GM12878 (cell line): ENCODE measurements around the gene CRTC1. TPM values are rescaled to one million over a fixed set of nuclear protein-coding genes. Genes with fewer than 3 reads are reported as not detected.

Source experiments
- ATAC-seq: fragments of 200-7000 bp; cut with Tn5 transposase; 3 replicates; pipeline ENCODE4 v1.9.1; 2020; ENCODE audit warnings: mild to moderate bottlenecking, moderate library complexity
- BruUV-seq: library from RNA; stranded (reverse); fragments of 400-500 nt; replicated peaks from 2 replicates; lab custom pipeline; 2021; lab: Mats Ljungman, UMichigan
- CTCF ChIA-PET: fragments of 300-600 bp; sonication (Branson Sonifier 250); formaldehyde crosslinking; extraction: SDS; loops from one replicate; lab custom pipeline; 2021; ENCODE audit warnings: inconsistent platforms; lab: Yijun Ruan, JAX
- POLR2A ChIA-PET: fragments of 350-600 bp; formaldehyde crosslinking; extraction: SDS; loops from one replicate; lab custom pipeline; 2021; ENCODE audit warnings: inconsistent platforms; lab: Charles Lee
- RAD21 ChIA-PET: fragments of 300-600 bp; sonication (Branson Sonifier 250); formaldehyde crosslinking; loops from one replicate; lab custom pipeline; 2023; ENCODE audit warnings: antibody characterized with exemption; ENCODE audit not compliant: unreplicated experiment; lab: Charles Lee
- SMC1A ChIA-PET: fragments of 300-600 bp; sonication (Branson Sonifier 250); formaldehyde crosslinking; loops from one replicate; lab custom pipeline; 2023; ENCODE audit not compliant: unreplicated experiment, uncharacterized antibody; lab: Charles Lee
- DNase-seq: peaks from one replicate; pipeline ENCODE4 v3.0.0-alpha.2; 2011; ENCODE audit warnings: low read depth, low spot score
- FAIRE-seq: peaks from 3 replicates; lab custom pipeline; 2011; peaks lifted over from hg19 to GRCh38; lab: Jason Lieb, UNC
- H2AFZ ChIP-seq: 2 replicates; pipeline ENCODE4 v1.6.0; 2011; ENCODE audit warnings: low read depth, low read length, control low read depth; ENCODE audit not compliant: control insufficient read depth
- H3K27ac ChIP-seq: 2 replicates; pipeline ENCODE4 v1.5.1; 2011; ENCODE audit warnings: control low read depth; ENCODE audit not compliant: control insufficient read depth, insufficient read depth
- H3K27me3 ChIP-seq, 2 experiments: replicated peaks in 1 of 2; 2 replicates each; pipeline versions ENCODE4 v1.6.0 to v1.6.1; 2011; ENCODE audit warnings: low read length in 1 of 2; ENCODE audit not compliant: control insufficient read depth in 2 of 2, insufficient read depth in 2 of 2
- H3K36me3 ChIP-seq, 2 experiments: 2 replicates each; pipeline ENCODE4 v1.5.1; 2011; ENCODE audit warnings: low read length in 1 of 2; ENCODE audit not compliant: control insufficient read depth in 2 of 2, insufficient read depth in 2 of 2
- H3K4me1 ChIP-seq: 2 replicates; pipeline ENCODE4 v1.6.1; 2011; ENCODE audit warnings: mild to moderate bottlenecking, low read length, moderate library complexity, mixed read lengths; ENCODE audit not compliant: control insufficient read depth, insufficient read depth
- H3K4me2 ChIP-seq: 2 replicates; pipeline ENCODE4 v1.6.0; 2011; ENCODE audit warnings: control low read depth; ENCODE audit not compliant: control insufficient read depth, insufficient read depth
- H3K4me3 ChIP-seq: fragments of 200-600 bp; sonication (generic); 2 replicates; pipeline ENCODE4 v1.5.1; 2016
- H3K79me2 ChIP-seq: 2 replicates; pipeline ENCODE4 v1.6.0; 2011; ENCODE audit warnings: low read length; ENCODE audit not compliant: control insufficient read depth, insufficient read depth
- H3K9ac ChIP-seq: 2 replicates; pipeline ENCODE4 v1.8.0; 2011; ENCODE audit warnings: low read length, control low read depth, mixed read lengths; ENCODE audit not compliant: control insufficient read depth, insufficient read depth
- H3K9me3 ChIP-seq: replicated peaks from 3 replicates; pipeline ENCODE4 v1.5.1; 2011; ENCODE audit warnings: mild to moderate bottlenecking, low read length; ENCODE audit not compliant: control insufficient read depth, insufficient read depth
- H4K20me1 ChIP-seq: 2 replicates; pipeline ENCODE4 v1.6.0; 2011; ENCODE audit not compliant: control insufficient read depth, insufficient read depth
- KDM1A ChIP-seq: fragments of 200-600 bp; sonication (generic); IDR thresholded peaks from 2 replicates; pipeline ENCODE4 v1.6.1; 2016; ENCODE audit warnings: borderline replicate concordance
- NFYB ChIP-seq: IDR thresholded peaks from 2 replicates; pipeline ENCODE4 v1.6.1; 2011; ENCODE audit warnings: low read depth, mild to moderate bottlenecking, low read length, improper control_type of control experiment, moderate library complexity; ENCODE audit not compliant: insufficient read depth
- RBBP5 ChIP-seq: fragments of 200-600 bp; sonication (generic); conservative IDR thresholded peaks from 2 replicates; pipeline ENCODE4 v1.6.1; 2016
- SUZ12 ChIP-seq: fragments of 200-600 bp; sonication (generic); IDR thresholded peaks from one replicate; pipeline ENCODE4 v1.6.1; 2018; ENCODE audit warnings: antibody characterized with exemption, mild to moderate bottlenecking; ENCODE audit not compliant: unreplicated experiment
- WGBS: methylation state at CpG from one replicate; pipeline ENCODE4 v1.1.6; 2016; ENCODE audit warnings: low lambda C conversion rate; ENCODE audit not compliant: insufficient replicate concordance, insufficient coverage; ENCODE audit errors: missing lambda C conversion rate; 5-methylcytosine and 5-hydroxymethylcytosine counted together
- in situ Hi-C: fragments of 300-500 bp; cut with MboI; formaldehyde crosslinking; loops from 9 replicates; pipeline ENCODE4 v1.14.3; 2018; ENCODE audit warnings: mixed read lengths
- intact Hi-C: fragments of 100-400 bp; cut with micrococcal nuclease; formaldehyde crosslinking; loops from one replicate; pipeline ENCODE4 v1.14.2; 2022; ENCODE audit not compliant: unreplicated experiment
- polyA plus RNA-seq, 11 experiments: library from polyadenylated mRNA; depleted of rRNA in 4 of 11; unstranded in 6 of 11; stranded (reverse) in 5 of 11; fragments of >200 nt; fragmentation: Nextera tagmentation in 4 of 11; fragmentation: Illumina TruSeq in 1 of 11; extraction: Ambion mirVana in 4 of 11; extraction: Trizol in 1 of 11; gene quantifications; 1 replicate in 1 of 11; 2 replicates in 10 of 11; pipeline versions ENCODE4 v1.2.1 to v1.2.3, GENCODE V29; 2011 to 2016; ENCODE audit warnings: inconsistent platforms in 2 of 11, missing spikeins in 2 of 11, low read depth in 1 of 11
- total RNA-seq, 4 experiments: library from RNA; depleted of rRNA in 3 of 4; stranded (reverse); fragments of >200 nt in 3 of 4; fragmentation: Illumina TruSeq in 1 of 4; extraction: Trizol in 1 of 4; gene quantifications; 2 replicates each; pipeline versions ENCODE4 v1.2.1 to v1.2.3, GENCODE V29; 2013 to 2021

Gene CRTC1
- total and polyA plus RNA-seq, 10 of the 15 experiments (the other 5 are each of a cell fraction or from before 2014, with no cell fraction given): 0.02 to 4.6 (median 1.1) TPM; not detected in 1

DNA sequence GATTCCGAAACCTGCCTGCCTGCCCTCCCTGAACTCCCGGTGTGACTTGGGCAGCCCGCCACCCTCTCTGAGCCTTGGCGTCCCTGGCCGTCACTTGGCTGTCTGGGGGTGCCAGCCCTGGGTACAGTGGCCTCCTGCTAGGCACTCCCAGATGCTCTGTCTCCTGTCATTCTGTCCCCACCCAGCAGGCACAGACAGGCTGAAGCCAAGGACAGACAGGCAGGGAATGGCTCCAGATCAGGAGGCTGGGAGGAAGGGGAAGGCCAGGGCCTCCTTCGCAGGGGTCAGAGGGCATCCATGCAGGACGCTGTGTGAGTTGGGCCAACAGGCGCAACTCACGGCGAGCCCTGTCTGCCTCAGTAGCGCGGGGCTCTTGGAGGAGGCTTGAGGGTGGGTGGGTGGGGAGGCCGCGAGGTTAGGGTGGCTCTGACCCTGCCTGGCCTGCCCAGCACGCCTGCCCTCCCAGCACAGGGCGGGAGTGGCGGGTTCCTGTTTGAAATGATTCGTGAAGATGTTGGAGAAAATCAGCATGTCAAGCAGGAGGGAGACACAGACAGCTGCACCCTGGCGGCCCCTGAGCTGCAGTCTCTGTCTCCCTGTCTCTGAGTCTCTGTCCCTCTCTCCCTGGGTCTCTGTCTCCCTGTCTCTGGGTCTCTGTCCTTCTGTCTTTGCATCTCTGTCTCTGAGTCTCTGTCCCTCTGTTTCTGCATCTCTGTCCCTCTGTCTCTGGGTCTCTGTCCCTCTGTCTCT, 27.0 kb upstream of the CRTC1 start:
- H4K20me1 ChIP-seq: no peaks in the 10 kb centered on the region; the same call in 1 of the 2 replicates
- H3K4me1 ChIP-seq: peaks cover 18% of the 10 kb centered on the region; the same call in 1 of the 2 replicates
- no peak overlapping the region for H3K4me3 ChIP-seq
- H3K9me3 ChIP-seq: no peaks in the 10 kb centered on the region; the same call in 2 of the 3 replicates
- no peak for TF ChIP-seq NFYB
- TF ChIP-seq RBBP5: no peak
- no peak for TF ChIP-seq KDM1A
- TF ChIP-seq SUZ12: no peak
- ChIA-PET CTCF (no interaction called here), POLR2A (no interaction called here), SMC1A (no interaction called here), RAD21 (no interaction called here)
- FAIRE-seq: no peak
- BruUV-seq: no TSS peak
- no peak overlapping the region for H3K4me2 ChIP-seq
- WGBS: 93% methylated on average over 11 of the region's 19 CpGs
- intact Hi-C loops (no loop called here), in situ Hi-C loops (no loop called here)
- no peaks in the 10 kb centered on the region for H3K36me3 ChIP-seq
- H2AFZ ChIP-seq: no peak overlapping the region
- H3K27ac ChIP-seq: no peak overlapping the region
- H3K27me3 ChIP-seq: no peaks in the 10 kb centered on the region
- no peaks in the 10 kb centered on the region for H3K79me2 ChIP-seq
- DNase-seq: no peak
- H3K9ac ChIP-seq: no peak overlapping the region
- ATAC-seq: no peak
